ENCODE measurements around the gene KLF8. TPM values are rescaled to one million over a fixed set of nuclear protein-coding genes. Genes with fewer than 3 reads are reported as not detected.
"Not testable (repeated sequence)": the region's sequence is repeated elsewhere in the genome, so short reads cannot be mapped to it uniquely, and the experiment has no call there.

The KLF8 gene
- total RNA-seq (2021; ENCODE audit: unreplicated experiment) (1.2 TPM), Bru-seq, nascent RNA (percentile 30 among the genes with signal in this experiment), BruChase-seq, experiment 1, labeled RNA remaining after a 6-hour chase (percentile 35 among the genes with signal in this experiment), BruChase-seq, experiment 2, labeled RNA remaining after a 2-hour chase (percentile 38 among the genes with signal in this experiment)
- 0.41 and 0.70 TPM in 2 replicates for polyA plus RNA-seq (2012)
- long read RNA-seq = 0 reads

- Histone ChIP-seq H4K20me1 (ENCODE audit: insufficient read depth) (no peaks in the 10 kb centered on the region), H3K9me2 (ENCODE audit: insufficient read depth) (no peaks in the 10 kb centered on the region), H3K36me3 (ENCODE audit: control insufficient read depth in 1 of 2, insufficient read depth in 2 of 2, low read length in 2 of 2) (no peaks in the 10 kb centered on the region), H3K27ac (ENCODE audit: low read depth, low read length) (no peak within 1 kb of the TSS), H3K27me3 (ENCODE audit: insufficient read depth, low read length) (no peaks in the 10 kb centered on the region), H3K79me2 (ENCODE audit: insufficient read depth, low read length) (no peaks in the 10 kb centered on the region), H2AFZ (ENCODE audit: low read depth, low read length, poor library complexity, severe bottlenecking) (no peak within 1 kb of the TSS), H3K4me2 (ENCODE audit: low read length) (peak within 1 kb of the TSS; percentile 46), H3K9ac (ENCODE audit: low read length) (no peak within 1 kb of the TSS), H3K4me3 (replicated peaks in 1 of 2; ENCODE audit: low read depth in 1 of 2, low read length in 2 of 2) (no peak within 1 kb of the TSS), H3K4me1 (ENCODE audit: control insufficient read depth in 1 of 2, insufficient read depth in 2 of 2, low read length in 2 of 2) (peaks cover 4 to 18% of the 10 kb centered on the region in 2 experiments), H3K9me3 (ENCODE audit: control insufficient read depth in 1 of 2, insufficient read depth in 1 of 2, low read depth in 1 of 2, low read length in 2 of 2) (no peaks in the 10 kb centered on the region)
- POLR2A ChIA-PET = interaction anchor here (0.7 kb wide), 1 partner anchor 515 kb away, joined by 3 read pairs; the partner anchor contains the start of gene RRAGB
- no peak for TF ChIP-seq CTCF (IDR thresholded peaks at IDR 0.05 in 2 of 3, conservative IDR thresholded peaks at IDR 0.05 in 1 of 3; ENCODE audit: borderline replicate concordance in 1 of 3, insufficient read depth in 1 of 3, low read depth in 2 of 3, low read length in 2 of 3)
- TF ChIP-seq FOSL1 (IDR thresholded peaks at IDR 0.05; ENCODE audit: low read depth) = no peak
- no peak for TF ChIP-seq ZBTB33 (IDR thresholded peaks at IDR 0.05; ENCODE audit: extremely low read depth, insufficient replicate concordance, low read length)
- no peak for TF ChIP-seq EGR1 (IDR thresholded peaks at IDR 0.05; ENCODE audit: low read depth)
- TF ChIP-seq MAX (IDR thresholded peaks at IDR 0.05) = no peak
- no peak for TF ChIP-seq TCF7L2 (IDR thresholded peaks at IDR 0.05; ENCODE audit: borderline replicate concordance, extremely low read depth, insufficient read depth, insufficient read length)
- no peak for TF ChIP-seq EZH2 (IDR thresholded peaks at IDR 0.05)
- TF ChIP-seq RAD21 (IDR thresholded peaks at IDR 0.05; ENCODE audit: low read depth) = no peak
- no peak for TF ChIP-seq YY1 (IDR thresholded peaks at IDR 0.05; ENCODE audit: extremely low read depth, insufficient replicate concordance, low read depth, low read length)
- TF ChIP-seq SP1 (IDR thresholded peaks at IDR 0.05; ENCODE audit: low read depth) = no peak
- no peak for TF ChIP-seq SIN3A (IDR thresholded peaks at IDR 0.05; ENCODE audit: low read depth)
- no peak for TF ChIP-seq POLR2A (IDR thresholded peaks at IDR 0.05; ENCODE audit: borderline replicate concordance, extremely low read depth, insufficient read depth, insufficient read length)
- no peak for TF ChIP-seq ELF1 (IDR thresholded peaks at IDR 0.05; ENCODE audit: borderline replicate concordance, low read depth)
- TF ChIP-seq ATF3 (IDR thresholded peaks at IDR 0.05) = no peak
- intact Hi-C loops (cut with micrococcal nuclease) = loop anchor here (5.0 kb wide), 1 partner anchor 515 kb away; the partner anchor contains the start of gene RRAGB
- CTCF ChIA-PET = interaction anchor here (1.3 to 1.4 kb wide), 2 partner anchors 10 to 324 kb away, joined by 3 to 4 read pairs; no protein-coding TSS in a partner anchor
- peak; percentile 86 for ATAC-seq
- RAD21 ChIA-PET (ENCODE audit: low non-redundant PET in 1 of 2, low total read pairs in 2 of 2, uncharacterized antibody in 2 of 2, unreplicated experiment in 2 of 2) = no interaction called here
- DNase-seq (ENCODE audit: low read depth, low spot score) = peak; percentile 8
- no TSS peak for BruUV-seq (replicated peaks)
Measured at GRCh38 chrX:56232221-56233082, at the start of gene KLF8. Gene KLF8 (plus strand): TSS chrX:56232356. CDS start chrX:56233335, 979 bp downstream.

GRCh38 chrX:56206945-56207344 lies 25.2 kb upstream of the KLF8 start:
- DNase-seq (ENCODE audit: low read depth, low spot score); H3K4me1 ChIP-seq (ENCODE audit: control insufficient read depth in 1 of 2, insufficient read depth in 2 of 2, low read length in 2 of 2); RAD21 ChIA-PET (ENCODE audit: low non-redundant PET in 1 of 2, low total read pairs in 2 of 2, uncharacterized antibody in 2 of 2, unreplicated experiment in 2 of 2); H3K36me3 ChIP-seq (ENCODE audit: control insufficient read depth in 1 of 2, insufficient read depth in 2 of 2, low read length in 2 of 2); H3K27ac ChIP-seq (ENCODE audit: low read depth, low read length); BruUV-seq (replicated peaks); H3K9me2 ChIP-seq (ENCODE audit: insufficient read depth); H3K79me2 ChIP-seq (ENCODE audit: insufficient read depth, low read length); POLR2A ChIA-PET; H3K27me3 ChIP-seq (ENCODE audit: insufficient read depth, low read length); CTCF ChIA-PET; H4K20me1 ChIP-seq (ENCODE audit: insufficient read depth); H3K4me2 ChIP-seq (ENCODE audit: low read length); H3K9me3 ChIP-seq (ENCODE audit: control insufficient read depth in 1 of 2, insufficient read depth in 1 of 2, low read depth in 1 of 2, low read length in 2 of 2); H3K4me3 ChIP-seq (replicated peaks in 1 of 2; ENCODE audit: low read depth in 1 of 2, low read length in 2 of 2); ATAC-seq; H2AFZ ChIP-seq (ENCODE audit: low read depth, low read length, poor library complexity, severe bottlenecking); H3K9ac ChIP-seq (ENCODE audit: low read length); intact Hi-C loops (cut with micrococcal nuclease): not testable (repeated sequence)

All from HCT116 (cell line).